IPS DF 6.9 (cell line): ENCODE data around the gene AMY2B.
"Not testable (repeated sequence)": the region's sequence is repeated elsewhere in the genome, so short reads cannot be mapped to it uniquely, and the experiment has no call there.

Experiments
- DNase-seq: peaks from one replicate; pipeline ENCODE4 v3.0.0-alpha.2; 2013; ENCODE audit warnings: low read depth, low spot score
- H3K27ac ChIP-seq: one replicate; pipeline ENCODE4 v1.5.1; 2013; ENCODE audit warnings: low read length, control low read depth
- H3K27me3 ChIP-seq: 2 replicates; pipeline ENCODE4 v1.6.1; 2013; ENCODE audit warnings: mild to moderate bottlenecking, low read length; ENCODE audit not compliant: control insufficient read depth, insufficient read depth
- H3K36me3 ChIP-seq: 2 replicates; pipeline ENCODE4 v1.6.1; 2013; ENCODE audit warnings: low read length; ENCODE audit not compliant: control insufficient read depth, insufficient read depth
- H3K4me1 ChIP-seq: 2 replicates; pipeline ENCODE4 v1.6.1; 2013; ENCODE audit warnings: low read length; ENCODE audit not compliant: control insufficient read depth, insufficient read depth
- H3K4me3 ChIP-seq: 2 replicates; pipeline ENCODE4 v1.5.1; 2013; ENCODE audit warnings: mild to moderate bottlenecking, low read length
- H3K9me3 ChIP-seq: 2 replicates; pipeline ENCODE4 v1.6.1; 2013; ENCODE audit warnings: low read length, inconsistent platforms; ENCODE audit not compliant: control insufficient read depth, insufficient read depth
- WGBS: extraction: QIAGEN DNeasy Blood & Tissue Kit; methylation state at CpG from one replicate; pipeline ENCODE4 v1.1.7; 2013; ENCODE audit warnings: mixed read lengths, missing lambda C conversion rate; ENCODE audit not compliant: insufficient read length, insufficient coverage; 5-methylcytosine and 5-hydroxymethylcytosine counted together

AMY2B gene

GRCh38 chr1:103616362-103616761 is 45.0 kb downstream of the AMY2B start:
- Histone ChIP-seq H3K27me3 (no peaks in the 10 kb centered on the region), H3K36me3 (no peaks in the 10 kb centered on the region), H3K27ac (no peak overlapping the region), H3K4me3 (no peak overlapping the region), H3K4me1 (no peaks in the 10 kb centered on the region), H3K9me3 (no peaks in the 10 kb centered on the region)
- no CpG with 5 or more reads among the region's 2 CpGs for WGBS
- DNase-seq, result no peak

- H3K4me1 ChIP-seq, DNase-seq, H3K4me3 ChIP-seq, H3K36me3 ChIP-seq, H3K9me3 ChIP-seq, H3K27me3 ChIP-seq, H3K27ac ChIP-seq: not testable (repeated sequence)
- no CpG with 5 or more reads among the region's 3 CpGs for WGBS
Measured at GRCh38 chr1:103616994-103617477, 45.6 kb downstream of the AMY2B start, which contains the start of gene AMY2A. Gene AMY2A, plus strand, starts transcription at chr1:103617427. Its CDS starts 14 bp downstream, at chr1:103617441.

- not testable (repeated sequence) for H3K36me3 ChIP-seq, H3K27ac ChIP-seq, H3K4me1 ChIP-seq, DNase-seq, H3K27me3 ChIP-seq, H3K4me3 ChIP-seq, H3K9me3 ChIP-seq
- WGBS, result no CpG with 5 or more reads among the region's 4 CpGs
Measured at GRCh38 chr1:103627436-103627835, 56.0 kb downstream of the AMY2B start.
